IMR-90 (cell line): ENCODE measurements around the gene ZYX. TPM values are rescaled to one million over a fixed set of nuclear protein-coding genes. Genes with fewer than 3 reads are reported as not detected.

Source experiments
- ATAC-seq: fragments of 200-7000 bp; cut with Tn5 transposase; 2 replicates; pipeline ENCODE4 v1.9.1; 2020; ENCODE audit warnings: low read depth, mild to moderate bottlenecking, moderate library complexity
- BruUV-seq: library from RNA; stranded (reverse); fragments of 400-500 nt; replicated peaks from 2 replicates; lab custom pipeline; 2021; lab: Mats Ljungman, UMichigan
- CTCF ChIA-PET: fragments of 300-600 bp; formaldehyde crosslinking; extraction: SDS; loops from one replicate; lab custom pipeline; 2021; ENCODE audit warnings: antibody characterized with exemption; lab: Yijun Ruan, JAX
- POLR2A ChIA-PET: fragments of 300-600 bp; sonication (Branson Sonifier 250); formaldehyde crosslinking; loops from one replicate; lab custom pipeline; 2022; ENCODE audit warnings: antibody characterized with exemption; ENCODE audit not compliant: unreplicated experiment; lab: Charles Lee
- DNase-seq: peaks from one replicate; pipeline ENCODE4 v3.0.0; 2013
- H2AFZ ChIP-seq: replicated peaks from 2 replicates; pipeline ENCODE3; 2013; ENCODE audit warnings: low read length, mild to moderate bottlenecking; ENCODE audit not compliant: poor library complexity
- H2AK5ac ChIP-seq: 2 replicates; pipeline ENCODE4 v1.6.1; 2013; ENCODE audit warnings: low read depth, low read length, inconsistent platforms
- H2AK9ac ChIP-seq: replicated peaks from 2 replicates; pipeline ENCODE3; 2013; ENCODE audit warnings: mild to moderate bottlenecking, low read depth, low read length, moderate library complexity; ENCODE audit not compliant: poor library complexity
- H2BK120ac ChIP-seq: 2 replicates; pipeline ENCODE4 v1.6.1; 2013; ENCODE audit warnings: low read depth, low read length, inconsistent platforms
- H2BK15ac ChIP-seq: 3 replicates; pipeline ENCODE4 v1.6.1; 2013; ENCODE audit warnings: low read depth, low read length, inconsistent platforms
- H2BK20ac ChIP-seq: 2 replicates; pipeline ENCODE4 v1.6.1; 2013; ENCODE audit warnings: low read depth, mild to moderate bottlenecking, inconsistent platforms, low read length, moderate library complexity
- H2BK5ac ChIP-seq: 2 replicates; pipeline ENCODE4 v1.6.1; 2013; ENCODE audit warnings: mild to moderate bottlenecking, low read depth, low read length, inconsistent platforms; ENCODE audit not compliant: poor library complexity, severe bottlenecking
- H3K14ac ChIP-seq: replicated peaks from 2 replicates; pipeline ENCODE4 v1.6.1; 2013; ENCODE audit warnings: low read depth, low read length, inconsistent platforms
- H3K18ac ChIP-seq: 2 replicates; pipeline ENCODE4 v1.6.1; 2013; ENCODE audit warnings: low read depth, low read length, control low read depth
- H3K23ac ChIP-seq: 2 replicates; pipeline ENCODE4 v1.6.1; 2013; ENCODE audit warnings: low read depth, low read length, inconsistent platforms
- H3K27ac ChIP-seq: 2 replicates; pipeline ENCODE4 v1.5.1; 2013; ENCODE audit warnings: mild to moderate bottlenecking, control low read depth, low read length; ENCODE audit not compliant: insufficient read depth
- H3K27me3 ChIP-seq: 2 replicates; pipeline ENCODE4 v1.6.1; 2013; ENCODE audit warnings: low read length; ENCODE audit not compliant: control insufficient read depth, insufficient read depth
- H3K36me3 ChIP-seq: 2 replicates; pipeline ENCODE4 v1.6.1; 2013; ENCODE audit warnings: low read length, mixed read lengths; ENCODE audit not compliant: control insufficient read depth, insufficient read depth
- H3K4ac ChIP-seq: 2 replicates; pipeline ENCODE4 v1.6.1; 2013; ENCODE audit warnings: low read depth, low read length, inconsistent platforms
- H3K4me1 ChIP-seq: 2 replicates; pipeline ENCODE4 v1.6.1; 2013; ENCODE audit warnings: low read length, mixed read lengths; ENCODE audit not compliant: control insufficient read depth, insufficient read depth
- H3K4me2 ChIP-seq: 2 replicates; pipeline ENCODE4 v1.6.1; 2013; ENCODE audit warnings: low read depth, mild to moderate bottlenecking, control low read depth, low read length, moderate library complexity
- H3K4me3 ChIP-seq: 2 replicates; pipeline ENCODE4 v1.5.1; 2013; ENCODE audit warnings: low read depth, mild to moderate bottlenecking, control low read depth, low read length, moderate library complexity; ENCODE audit not compliant: insufficient read depth
- H3K56ac ChIP-seq: 2 replicates; pipeline ENCODE4 v1.6.1; 2013; ENCODE audit warnings: low read length, inconsistent platforms; ENCODE audit not compliant: insufficient read depth; ENCODE audit errors: extremely low read depth
- H3K79me1 ChIP-seq, 2 experiments: 2 replicates each; pipeline ENCODE4 v1.6.1; 2013; ENCODE audit warnings: low read length in 2 of 2, inconsistent platforms in 1 of 2, low read depth in 1 of 2
- H3K9ac ChIP-seq: 2 replicates; pipeline ENCODE4 v1.6.1; 2013; ENCODE audit warnings: low read depth, low read length, control low read depth
- H3K9me1 ChIP-seq: 2 replicates; pipeline ENCODE4 v1.6.1; 2013; ENCODE audit warnings: low read length, inconsistent platforms; ENCODE audit not compliant: insufficient read depth
- H3K9me3 ChIP-seq: 2 replicates; pipeline ENCODE4 v1.6.1; 2013; ENCODE audit warnings: low read length; ENCODE audit not compliant: control insufficient read depth, insufficient read depth
- H4K20me1 ChIP-seq: 2 replicates; pipeline ENCODE4 v1.6.1; 2013; ENCODE audit warnings: low read length, inconsistent platforms; ENCODE audit not compliant: insufficient read depth
- H4K5ac ChIP-seq: 2 replicates; pipeline ENCODE4 v1.6.1; 2013; ENCODE audit warnings: mild to moderate bottlenecking, low read depth, low read length, control low read depth
- H4K8ac ChIP-seq, 2 experiments: 2 replicates each; pipeline ENCODE4 v1.6.1; 2013; ENCODE audit warnings: low read depth in 2 of 2, low read length in 2 of 2, control low read depth in 1 of 2, inconsistent platforms in 1 of 2
- H4K91ac ChIP-seq: 2 replicates; pipeline ENCODE4 v1.6.1; 2013; ENCODE audit warnings: low read depth, low read length, inconsistent platforms; ENCODE audit not compliant: insufficient read depth
- CEBPB ChIP-seq: IDR thresholded peaks from 2 replicates; pipeline ENCODE4 v1.6.1; 2012; ENCODE audit warnings: low read depth, low read length, improper control_type of control experiment
- SMC3 ChIP-seq: fragments of 150-350 bp; IDR thresholded peaks from 2 replicates; pipeline ENCODE4 v1.6.1; 2016; ENCODE audit warnings: low read depth, mild to moderate bottlenecking, antibody characterized with exemption, low read length, moderate library complexity
- WGBS, 2 experiments: methylation state at CpG; one replicate each; pipeline versions ENCODE4 v1.1.5 to v1.1.7; 2013; ENCODE audit warnings: missing lambda C conversion rate in 2 of 2; ENCODE audit not compliant: insufficient read length in 1 of 2; ENCODE audit errors: extremely low coverage in 2 of 2; 5-methylcytosine and 5-hydroxymethylcytosine counted together
- dilution Hi-C: fragments of 300-500 bp; cut with HindIII; formaldehyde crosslinking; loops from one replicate; pipeline ENCODE4 v1.14.3; 2018; ENCODE audit warnings: low sequenced_read_pairs; ENCODE audit not compliant: unreplicated experiment
- in situ Hi-C: fragments of 300-500 bp; cut with MboI; formaldehyde crosslinking; loops from 3 replicates; pipeline ENCODE4 v1.14.3; 2019; ENCODE audit warnings: low sequenced_read_pairs, inconsistent platforms, mixed read lengths
- intact Hi-C: fragments of 100-400 bp; cut with micrococcal nuclease; formaldehyde crosslinking; loops from 2 replicates; pipeline ENCODE4 v1.10.0; 2022
- polyA plus RNA-seq, 3 experiments: library from polyadenylated mRNA; depleted of rRNA; stranded (reverse); fragments of >200 nt; gene quantifications; 2 replicates each; pipeline ENCODE4 v1.2.3, GENCODE V29; 2012; ENCODE audit warnings: low replicate concordance in 1 of 3
- total RNA-seq: library from RNA; depleted of rRNA; stranded (reverse); fragments of >200 nt; gene quantifications from 2 replicates; pipeline ENCODE4 v1.2.3, GENCODE V29; 2012

The ZYX gene
- total and polyA plus RNA-seq, 2 of the 4 experiments (the other 2 are of a cell fraction) = 22.6 to 334 TPM

GRCh38 chr7:143375298-143376034 is 5.7 kb upstream of the ZYX start:
- H4K5ac ChIP-seq = peak overlapping the region; percentile 31; the same call in 1 of the 2 replicates
- peak overlapping the region; percentile 7 for H2BK5ac ChIP-seq
- peak overlapping the region; percentile 87; the same call in 2 of the 3 replicates for H2BK15ac ChIP-seq
- H2AFZ ChIP-seq = peak overlapping the region; percentile 25
- dilution Hi-C loops (no loop called here), in situ Hi-C loops (no loop called here), intact Hi-C loops (no loop called here)
- peak overlapping the region; percentile 51; the same call in 1 of the 2 replicates for H2BK120ac ChIP-seq
- no peaks in the 10 kb centered on the region for H3K27me3 ChIP-seq
- H3K14ac ChIP-seq = peak overlapping the region; percentile 73
- H3K9me3 ChIP-seq = no peaks in the 10 kb centered on the region
- peaks cover 9 to 31% of the 10 kb centered on the region in 2 experiments; a peak in 3 of 4 replicates for H3K79me1 ChIP-seq
- H3K27ac ChIP-seq = no peak overlapping the region; the same call in 1 of the 2 replicates
- peak overlapping the region; percentile 46; the same call in 1 of the 2 replicates for H4K91ac ChIP-seq
- no peak overlapping the region for H3K4me2 ChIP-seq
- H3K36me3 ChIP-seq = no peaks in the 10 kb centered on the region
- ChIA-PET CTCF (interaction anchor here (1.1 kb wide), 1 partner anchor 10 kb away, joined by 3 read pairs; no protein-coding TSS in a partner anchor), POLR2A (no interaction called here)
- H3K9ac ChIP-seq = no peak overlapping the region
- no TSS peak for BruUV-seq
- H3K23ac ChIP-seq = peak overlapping the region; percentile 68; the same call in 1 of the 2 replicates
- H2AK5ac ChIP-seq = peak overlapping the region; percentile 83
- H3K4me3 ChIP-seq = no peak overlapping the region
- ATAC-seq = no peak
- TF ChIP-seq CEBPB (peak; percentile 57; the same call in 1 of the 2 replicates), SMC3 (no peak)
- no peak overlapping the region for H3K18ac ChIP-seq
- DNase-seq = no peak
- no peak overlapping the region for H3K56ac ChIP-seq
- no peaks in the 10 kb centered on the region for H4K20me1 ChIP-seq
- 70% methylated on average over 5 of the region's 7 CpGs; no CpG with 5 or more reads in 1 of the 2 experiments for WGBS, 2 experiments
- H2AK9ac ChIP-seq = peak overlapping the region; percentile 71
- H4K8ac ChIP-seq = peak overlapping the region in 1 of 2 experiments; percentile 29; a peak in 1 of 4 replicates
- H3K9me1 ChIP-seq = peaks cover 14% of the 10 kb centered on the region; the same call in 1 of the 2 replicates
- H3K4me1 ChIP-seq = peaks cover 13% of the 10 kb centered on the region
- peak overlapping the region; percentile 43 for H3K4ac ChIP-seq
- H2BK20ac ChIP-seq = no peak overlapping the region; the same call in 1 of the 2 replicates
